ENCODE results near the gene LRP1.

LRP1 gene

GRCh38 chr12:57094208-57095160 is 33.8 kb upstream of the LRP1 start:
- DNase-seq = no peak

DNA sequence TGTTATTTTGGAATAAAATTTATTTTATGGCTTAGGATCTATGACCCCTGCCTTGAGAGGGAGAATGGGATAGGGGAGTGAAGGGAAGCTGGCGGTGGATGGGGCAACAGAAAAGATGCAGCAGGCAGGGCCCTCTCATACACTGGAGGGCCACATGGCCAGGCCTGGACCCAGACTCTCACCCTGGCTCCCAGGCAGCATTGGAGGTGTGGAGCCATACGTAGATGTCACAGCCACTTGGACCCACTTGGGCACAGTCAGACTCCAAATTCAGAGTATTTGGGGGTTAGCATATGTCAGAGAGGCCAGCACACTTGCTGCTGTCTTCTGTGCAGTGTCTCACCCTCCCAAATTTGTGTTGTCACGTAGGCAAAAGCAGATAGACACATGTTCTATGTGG is 32.8 kb upstream of the LRP1 start:
- no peak for DNase-seq

DNA sequence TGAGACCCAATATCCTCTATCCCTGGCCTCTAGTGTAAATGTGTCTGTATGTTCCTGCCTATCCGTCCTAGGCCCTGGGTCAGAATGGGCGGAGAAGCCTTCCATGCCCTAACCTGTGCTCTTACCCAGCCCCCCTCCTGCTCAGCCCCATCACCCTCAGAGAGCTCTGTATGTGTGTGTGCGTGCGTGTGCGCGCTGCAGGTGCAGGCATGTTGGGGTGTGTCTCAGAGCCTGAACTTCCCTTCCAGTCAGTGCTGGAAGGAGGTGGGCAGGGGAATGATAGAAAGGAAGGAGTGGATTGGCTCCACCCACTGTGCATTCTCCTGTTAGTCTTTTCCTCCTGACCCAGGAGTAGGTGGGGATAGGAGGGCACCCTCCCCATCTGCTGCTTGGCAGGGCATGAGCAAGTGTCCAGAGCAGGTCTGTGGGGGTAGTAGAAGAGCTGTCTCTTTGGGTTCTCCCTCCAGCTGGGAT is 32.1 kb upstream of the LRP1 start:
- DNase-seq = no peak

DNA sequence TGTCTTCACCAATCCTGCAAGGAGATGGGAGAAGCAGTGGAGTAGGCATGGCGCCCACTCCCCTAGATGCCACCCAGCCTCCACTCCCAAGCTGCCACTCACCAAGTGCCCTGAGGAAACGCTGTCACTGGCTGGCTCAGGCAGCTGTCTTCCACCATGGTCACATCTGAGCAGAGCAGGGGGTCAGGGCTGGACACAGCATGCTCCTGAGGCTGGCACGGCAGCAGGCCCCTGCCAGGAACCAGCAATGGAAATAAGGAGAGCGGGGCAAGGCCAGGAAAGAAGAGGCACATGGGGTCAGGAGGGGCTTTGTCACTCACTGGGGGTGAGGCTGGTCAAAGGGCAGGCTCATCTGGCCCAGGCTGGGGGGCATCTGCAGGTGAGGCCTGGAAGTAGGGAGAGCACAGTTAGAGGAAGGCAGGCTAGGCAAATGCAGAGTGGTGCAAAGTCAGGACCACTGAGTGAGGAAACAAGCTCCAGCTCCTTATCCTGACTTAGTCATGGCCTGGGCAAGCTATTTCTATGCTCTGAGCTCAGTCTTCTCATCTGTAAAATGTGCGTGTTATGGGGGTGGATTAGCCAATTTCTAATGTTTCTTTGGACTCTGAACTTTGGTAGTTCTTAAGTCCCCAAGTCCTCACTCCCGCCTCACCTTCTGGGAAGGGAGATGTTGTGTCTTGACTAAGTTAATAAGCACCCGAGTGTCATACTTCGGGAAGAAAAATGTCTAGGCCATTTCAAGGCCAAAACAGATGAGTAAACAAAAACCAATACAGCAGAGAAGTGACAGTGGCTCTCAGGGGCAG is 31.3 kb upstream of the LRP1 start:
- no peak for DNase-seq

- no peak for DNase-seq
These were observed 30.8 kb upstream of the LRP1 start for GRCh38 chr12:57097554-57097835.

DNA sequence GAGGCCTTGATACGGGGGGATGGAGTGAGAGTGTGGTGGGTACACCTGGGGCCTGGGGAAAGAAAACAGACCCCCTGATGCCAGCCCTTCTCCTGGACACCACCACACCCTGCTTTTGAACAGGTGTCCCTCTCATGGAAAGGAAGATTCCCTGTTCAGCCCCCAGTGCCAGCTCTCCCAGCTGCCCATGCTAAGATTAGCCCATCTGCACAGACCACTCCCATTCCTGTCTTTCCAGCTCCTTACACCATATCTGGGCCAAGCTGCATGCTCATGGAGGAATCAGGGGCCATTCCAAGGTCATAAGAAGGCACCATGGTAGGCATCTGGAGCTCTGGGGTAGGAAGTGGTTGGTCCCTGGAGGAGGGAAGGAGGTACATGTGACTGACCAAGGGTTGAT is 29.7 kb upstream of the LRP1 start:
- no peak for DNase-seq

DNA sequence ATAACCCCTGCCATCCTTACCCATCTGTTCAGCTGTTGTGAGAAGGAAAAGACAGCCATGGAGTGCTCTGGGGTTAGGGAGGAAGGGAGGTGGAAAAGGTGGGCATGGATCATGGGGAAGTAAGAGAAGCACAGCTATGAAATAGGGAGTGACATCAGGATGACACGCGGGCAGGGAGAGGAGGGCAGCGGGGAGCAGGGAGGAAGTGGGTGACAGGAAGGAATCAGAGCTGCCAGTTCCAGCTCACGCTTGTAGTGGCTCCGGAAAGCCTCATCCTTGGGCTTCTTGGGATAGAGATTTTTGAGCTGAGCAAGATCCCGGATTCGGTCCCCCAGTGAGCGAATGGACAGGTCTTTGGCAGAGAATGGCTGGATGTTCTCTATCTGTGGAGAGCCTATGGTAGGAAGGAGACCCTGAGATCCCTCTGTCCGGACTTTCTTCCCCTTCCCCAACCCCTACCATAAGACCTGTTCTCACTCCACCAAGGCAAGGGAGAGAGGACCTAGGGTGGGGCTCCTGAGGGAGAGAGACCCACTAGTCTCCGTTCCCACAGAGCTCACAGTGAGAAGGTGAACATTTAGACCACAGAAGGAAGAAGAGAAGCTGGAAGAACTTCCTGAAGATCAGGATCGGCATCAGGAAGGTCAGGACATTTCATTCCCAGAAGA is 29.1 kb upstream of the LRP1 start:
- DNase-seq = no peak

DNA sequence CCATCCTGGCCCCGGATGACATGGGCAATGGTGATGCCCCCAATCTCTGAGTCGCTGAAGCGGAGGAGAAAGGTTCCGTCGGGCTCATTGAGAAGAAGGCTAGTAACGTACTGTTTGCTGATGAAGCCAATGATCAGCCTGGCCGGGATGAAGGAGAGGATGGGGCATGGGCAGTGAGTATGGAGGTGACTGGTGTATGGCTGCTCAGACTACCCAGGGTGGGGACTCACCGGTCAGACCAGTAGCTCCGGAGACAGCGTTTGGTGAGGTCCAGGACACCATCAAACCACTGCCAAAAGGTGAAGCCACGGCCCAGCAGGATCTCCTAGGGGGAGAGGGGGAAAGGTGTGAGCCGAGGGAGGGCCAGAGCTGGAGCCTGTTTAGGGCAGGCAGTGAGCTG is 28.5 kb upstream of the LRP1 start:
- DNase-seq = no peak

GRCh38 chr12:57101892-57102695 is 26.2 kb upstream of the LRP1 start:
- no peak for DNase-seq

- no peak for DNase-seq
These were observed 24.4 kb upstream of the LRP1 start for GRCh38 chr12:57103856-57104255.

GRCh38 chr12:57104292-57104910 is 23.9 kb upstream of the LRP1 start:
- DNase-seq = no peak

DNA sequence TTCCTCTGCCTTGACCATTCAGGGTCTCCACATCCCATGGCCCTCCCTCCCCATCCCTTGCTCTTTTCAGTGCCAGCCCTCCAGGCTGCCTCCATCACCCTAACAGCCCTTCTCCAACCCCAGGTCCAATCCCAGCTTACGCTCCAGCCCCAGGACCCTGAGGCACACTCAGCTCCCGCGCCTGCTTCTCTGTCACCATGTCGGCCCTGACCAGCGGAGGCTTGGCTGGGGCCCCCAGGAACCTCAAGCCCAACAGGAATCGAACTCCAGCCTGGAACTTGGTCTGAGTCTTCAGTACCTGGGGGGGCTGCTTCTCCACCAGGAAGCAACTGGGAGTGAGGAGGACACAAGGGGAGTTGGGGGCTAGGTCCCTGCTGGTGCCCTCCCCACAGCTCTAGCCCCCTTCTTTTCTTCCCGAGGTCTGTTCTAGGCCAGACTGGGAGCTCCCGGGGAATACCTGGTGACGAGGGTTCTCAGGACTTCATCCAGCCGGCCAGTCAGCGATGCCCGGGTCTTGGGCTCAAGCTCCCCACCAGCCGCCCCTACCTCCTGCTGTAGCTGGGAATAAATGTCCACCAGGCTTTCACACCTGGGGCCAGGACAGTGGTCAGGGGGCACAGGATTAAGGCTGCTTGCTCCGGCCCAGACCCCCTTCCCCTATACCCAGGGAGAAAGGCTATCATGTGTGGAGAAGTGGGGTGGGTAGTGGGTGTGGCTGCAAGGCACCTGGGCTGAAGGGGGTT is 23.1 kb upstream of the LRP1 start:
- no peak for DNase-seq

- no peak for DNase-seq
These were observed 22.1 kb upstream of the LRP1 start for GRCh38 chr12:57106021-57106708.

DNA sequence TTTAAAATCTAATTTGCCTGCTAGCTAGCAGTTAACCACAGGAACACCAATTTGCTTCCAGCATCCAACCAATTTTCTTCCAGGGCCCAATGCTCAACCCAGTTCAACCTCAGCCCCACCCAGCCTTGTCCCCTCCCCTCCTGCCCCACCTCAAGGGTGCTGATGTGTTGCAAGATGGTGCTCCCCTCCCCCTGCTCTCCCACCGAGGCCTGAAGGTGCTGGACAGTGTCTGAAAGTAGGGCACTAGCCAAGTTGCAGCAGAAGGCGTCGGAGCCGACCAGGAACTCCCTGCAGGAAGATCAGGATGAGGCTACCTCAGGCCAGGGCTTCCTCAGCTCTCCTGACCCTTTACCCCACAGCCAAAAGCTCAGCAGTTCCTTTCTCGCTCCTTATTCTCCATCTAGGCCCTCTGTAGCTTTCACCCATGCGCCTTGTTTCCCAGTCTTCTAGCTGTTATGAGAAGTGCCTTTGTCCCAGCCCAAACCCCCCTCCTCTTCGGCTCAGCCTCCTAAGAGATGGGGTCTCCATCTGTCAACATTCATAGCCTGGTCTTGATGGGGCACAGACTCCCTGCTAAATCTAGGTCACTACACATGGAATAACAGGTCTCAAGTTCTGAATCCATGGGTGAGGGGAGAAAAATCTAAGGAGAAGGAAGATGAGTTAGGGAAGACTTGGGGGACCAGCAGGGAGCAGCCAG is 20.7 kb upstream of the LRP1 start:
- no peak for DNase-seq

DNA sequence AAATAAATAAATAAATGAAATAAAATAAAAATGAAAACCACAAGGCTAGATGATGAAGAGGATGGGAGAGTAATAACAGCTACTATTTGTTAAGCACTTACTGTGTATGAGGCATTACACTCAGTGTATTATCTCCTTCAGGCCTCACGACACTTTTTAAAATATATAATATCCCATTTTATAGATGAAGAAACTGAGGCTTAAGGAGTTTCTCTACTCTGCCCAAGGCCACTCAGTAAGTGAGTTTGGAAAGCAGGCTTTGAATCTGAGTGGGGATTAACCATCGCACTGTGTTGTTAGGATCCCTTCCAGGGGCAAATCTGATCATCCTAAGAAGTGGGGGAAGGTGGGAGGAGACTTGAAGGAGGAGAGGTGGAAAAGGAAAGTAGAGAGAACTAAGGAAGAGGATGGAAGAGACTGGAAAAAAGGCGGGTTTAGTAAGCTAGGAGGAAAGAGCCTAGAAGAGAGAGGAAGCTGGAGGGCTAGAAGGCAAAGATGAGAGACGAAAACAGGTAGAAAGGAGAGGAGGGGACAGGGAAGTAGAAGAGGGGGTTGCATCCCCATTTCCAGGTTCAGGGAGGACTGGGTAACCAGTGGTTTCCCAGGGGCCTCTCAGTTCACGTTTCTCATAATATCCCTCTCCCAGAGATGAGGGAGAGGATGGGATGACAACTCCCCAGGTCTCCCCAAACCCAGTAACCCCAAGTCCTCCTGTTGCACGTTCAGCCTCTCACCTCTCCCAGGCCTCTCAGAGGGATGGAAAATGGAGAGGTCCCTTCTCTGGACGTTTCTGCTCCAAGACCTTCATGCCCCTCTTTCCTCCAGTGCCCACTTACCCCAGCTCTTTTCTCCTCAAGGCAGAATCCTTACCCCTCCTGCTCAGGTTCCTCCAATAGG is 18.8 kb upstream of the LRP1 start:
- DNase-seq = no peak

GRCh38 chr12:57110104-57111030 is 17.9 kb upstream of the LRP1 start:
- peak; percentile 87 for DNase-seq

DNA sequence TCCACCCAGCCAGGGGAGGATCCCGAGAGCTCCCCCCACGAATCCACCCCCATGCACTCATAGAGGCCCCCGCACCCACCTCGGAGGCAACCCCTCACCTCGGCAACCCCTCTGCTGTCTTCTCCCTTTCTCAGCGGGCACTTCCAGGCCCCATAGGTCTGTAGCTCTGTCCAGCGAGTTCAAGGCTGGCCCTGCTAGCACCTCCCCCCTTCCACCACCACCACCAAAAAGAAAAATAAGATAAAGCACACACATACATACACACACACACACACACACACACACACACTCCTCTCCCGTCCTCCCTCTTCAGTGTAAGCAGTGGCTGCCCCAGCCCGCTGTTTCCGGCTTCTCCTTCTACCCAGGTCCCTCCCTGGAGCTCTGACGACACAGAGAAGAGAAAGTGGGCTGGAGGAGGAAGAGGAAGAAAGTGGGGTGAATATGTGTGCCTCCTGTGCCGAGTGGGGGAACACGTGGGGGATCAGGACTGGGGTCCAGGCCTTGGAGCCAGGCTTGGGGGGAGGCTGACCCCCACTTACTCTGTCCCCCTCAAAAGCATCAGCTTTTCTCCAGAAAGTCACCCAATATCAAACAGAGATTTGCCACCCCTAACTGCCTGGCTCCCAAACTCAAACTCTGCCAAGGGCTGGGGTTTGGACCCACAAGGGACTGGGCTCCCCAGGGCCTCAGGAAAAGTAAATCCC is 17.1 kb upstream of the LRP1 start, which contains the start of gene STAT6:
Gene STAT6, minus strand, starts transcription at position 332 of the 704 bp plus-strand sequence. CDS start 3,084 bp downstream, outside the sequence.
- peak; percentile 91 for DNase-seq

Data from CD4-positive, alpha-beta T cell treated with Interleukin-12 subunit alpha and Interleukin-12 subunit beta, for 1 hour (primary cell).